ENCODE measurements around the gene USP33.
"Not testable (repeated sequence)": the region's sequence is repeated elsewhere in the genome, so short reads cannot be mapped to it uniquely, and the experiment has no call there.

The USP33 gene

GRCh38 chr1:77668924-77669449, 90.7 kb downstream of the USP33 start:
- DNase-seq, result no peak

GRCh38 chr1:77664939-77665516, 94.6 kb downstream of the USP33 start:
- DNase-seq, result no peak

DNA sequence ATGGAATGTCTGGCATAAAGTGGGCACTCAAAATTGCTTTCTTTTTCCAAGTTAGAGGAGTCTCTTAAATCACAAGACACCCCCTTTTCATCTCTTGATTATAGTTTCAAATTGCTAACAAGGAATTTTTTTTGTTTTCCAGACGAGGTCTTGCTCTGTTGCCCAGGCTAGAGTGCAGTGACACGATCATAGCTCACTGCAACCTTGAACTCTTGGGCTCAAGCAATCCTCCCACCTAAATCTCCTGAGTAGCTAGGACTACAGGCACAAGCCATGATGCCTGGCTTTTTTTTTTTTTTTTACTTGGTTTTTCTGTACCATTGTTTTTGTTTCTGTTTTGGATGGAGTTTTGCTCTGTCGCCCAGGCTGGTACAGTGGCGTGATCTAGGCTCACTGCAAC, 98.0 kb downstream of the USP33 start:
- DNase-seq, result no peak

DNA sequence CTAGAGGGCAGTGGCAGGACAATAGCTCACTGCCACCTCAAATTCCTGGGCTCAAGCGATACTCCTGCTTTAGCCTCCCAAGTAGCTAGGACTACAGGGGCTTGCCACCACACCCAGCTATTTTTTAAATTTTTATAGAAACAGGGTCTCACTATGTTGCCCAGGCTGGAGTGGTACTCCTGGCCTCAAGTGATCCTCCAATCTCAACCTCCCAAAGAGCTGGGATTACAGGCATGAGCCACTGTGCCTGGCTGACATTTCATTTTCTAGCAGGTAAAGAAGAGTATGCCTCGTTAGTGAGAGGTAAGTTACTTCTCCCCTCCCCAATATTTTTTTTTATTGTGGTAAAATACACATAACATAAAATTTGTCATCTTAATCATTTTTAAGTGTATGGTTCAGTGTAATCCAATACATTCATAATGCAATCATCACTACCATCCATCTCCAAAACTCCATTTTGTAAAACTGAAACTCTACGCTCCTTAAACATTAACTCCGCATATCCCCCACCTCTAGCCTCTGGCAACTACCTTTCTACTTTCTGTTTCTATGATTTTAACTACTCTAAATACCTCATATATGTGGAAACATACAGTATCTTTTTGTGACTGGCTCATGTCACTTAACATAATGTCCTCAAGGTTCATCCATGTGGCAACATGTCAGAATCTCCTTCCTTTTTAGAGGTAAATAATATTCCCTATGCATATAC, 99.6 kb downstream of the USP33 start:
- no peak for DNase-seq

GRCh38 chr1:77658271-77658670, 101.4 kb downstream of the USP33 start:
- no peak for DNase-seq

DNA sequence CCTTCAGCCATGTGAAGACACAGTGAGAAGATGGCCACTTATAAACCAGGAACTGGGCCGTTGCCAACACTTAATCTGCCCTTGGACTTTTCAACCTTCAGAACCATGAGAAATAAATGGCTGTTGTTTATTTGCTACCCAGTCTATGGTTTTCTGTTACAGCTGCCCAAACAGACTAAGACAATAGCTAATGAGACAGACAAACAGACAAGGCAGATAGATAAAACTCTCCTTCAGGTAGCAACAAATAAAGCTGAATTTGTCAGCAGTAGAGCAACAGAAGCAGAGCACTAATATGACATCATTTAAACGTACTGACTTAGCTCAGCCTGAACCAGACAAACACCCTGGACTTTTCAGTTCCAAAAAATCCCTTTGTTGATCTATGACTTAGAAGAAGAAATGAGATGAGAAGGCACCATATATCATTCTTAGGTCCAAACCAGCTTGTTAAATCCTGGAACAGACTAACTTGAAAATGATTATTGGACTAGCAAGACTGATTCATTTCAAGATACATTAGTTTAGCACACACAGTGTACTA, 104.1 kb downstream of the USP33 start:
- DNase-seq, result no peak

DNA sequence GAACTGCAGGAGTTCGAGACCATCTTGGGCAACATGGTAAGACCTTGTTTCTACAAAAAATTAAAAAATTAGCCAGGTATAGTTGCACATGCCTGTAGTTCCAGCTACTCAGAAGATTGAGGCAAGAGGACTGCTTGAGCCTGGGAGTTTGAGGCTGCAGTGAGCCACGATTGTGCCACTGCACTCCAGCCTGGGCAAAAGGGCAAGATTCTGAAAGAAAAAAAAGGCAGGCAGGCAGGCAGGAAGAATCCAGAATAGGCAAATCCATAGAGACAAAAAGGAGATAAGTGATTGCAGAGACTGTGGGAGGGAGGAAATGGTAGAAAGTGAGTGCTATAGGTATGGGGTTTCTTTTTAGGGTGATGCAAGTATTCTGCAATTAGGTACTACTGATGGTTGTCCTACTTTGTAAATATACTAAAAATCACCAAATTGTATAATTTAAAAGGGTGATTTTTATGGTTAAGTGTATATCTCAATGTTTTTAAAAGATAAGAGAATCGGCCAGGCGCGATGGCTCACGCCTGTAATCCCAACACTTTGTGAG, 106.6 kb downstream of the USP33 start:
- no peak for DNase-seq

GRCh38 chr1:77652268-77652667, 107.4 kb downstream of the USP33 start:
- no peak for DNase-seq

DNA sequence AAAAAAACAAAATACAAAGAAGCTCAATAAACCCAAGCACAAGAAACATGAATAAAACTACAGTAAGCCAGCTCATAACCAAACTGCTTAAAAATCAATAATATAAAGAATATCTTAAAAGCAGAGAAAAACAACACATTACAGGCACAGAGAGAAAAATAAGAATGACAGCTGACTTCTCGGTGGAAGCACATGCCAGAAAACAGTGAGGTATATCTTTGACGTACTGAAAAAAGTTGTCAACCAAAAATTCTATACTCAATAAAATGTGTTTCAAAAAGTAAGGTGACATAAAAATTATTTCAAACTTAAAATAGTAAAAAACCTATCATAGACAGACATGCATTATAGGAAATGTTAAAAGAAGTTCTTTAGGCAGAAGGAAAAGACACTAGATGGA, 110.5 kb downstream of the USP33 start:
- no peak for DNase-seq

GRCh38 chr1:77646224-77646623, 113.4 kb downstream of the USP33 start:
- not testable (repeated sequence) for DNase-seq

Measured in CD4-positive, alpha-beta T cell treated with Interleukin-15 for 1 hour (primary cell).